SK-N-SH treated with all-trans-retinoic acid at 6 μM for 48 hours (cell line): Measurements from ENCODE around the gene CHIC2.

ENCODE experiments used
- ATAC-seq: fragments of 200-7000 bp; cut with Tn5 transposase; 3 replicates; pipeline ENCODE4 v1.9.1; 2020; ENCODE audit warnings: mild to moderate bottlenecking, moderate library complexity
- ARNTL ChIP-seq: fragments of 450-650 bp; formaldehyde crosslinking; IDR thresholded peaks from 2 replicates; pipeline ENCODE4 v1.5.0; 2020; ENCODE audit warnings: low read depth, mild to moderate bottlenecking, moderate library complexity, borderline replicate concordance
- BACH2 ChIP-seq: fragments of 250-450 bp; sonication (Bioruptor Pico); IDR thresholded peaks from 2 replicates; pipeline ENCODE4 v1.9.0; 2021; ENCODE audit warnings: mild to moderate bottlenecking, borderline replicate concordance
- CSDC2 ChIP-seq: fragments of 250-450 bp; sonication (Bioruptor Pico); IDR thresholded peaks from 2 replicates; pipeline ENCODE4 v1.5.0; 2020; ENCODE audit warnings: mild to moderate bottlenecking, moderate library complexity
- CSRNP3 ChIP-seq: fragments of 250-450 bp; sonication (Bioruptor Pico); IDR thresholded peaks from 2 replicates; pipeline ENCODE4 v1.5.1; 2021; ENCODE audit warnings: mild to moderate bottlenecking, moderate library complexity
- ESRRG ChIP-seq: fragments of 250-450 bp; sonication (Bioruptor Pico); IDR thresholded peaks from 2 replicates; pipeline ENCODE4 v1.6.1; 2021; ENCODE audit warnings: mild to moderate bottlenecking
- GLIS3 ChIP-seq: fragments of 250-450 bp; sonication (Bioruptor Pico); IDR thresholded peaks from 2 replicates; pipeline ENCODE4 v1.5.0; 2020; ENCODE audit warnings: mild to moderate bottlenecking, moderate library complexity
- ISL1 ChIP-seq: fragments of 250-450 bp; sonication (Bioruptor Pico); IDR thresholded peaks from 2 replicates; pipeline ENCODE4 v2.1.2; 2022; ENCODE audit warnings: mild to moderate bottlenecking, moderate library complexity
- OSR1 ChIP-seq: fragments of 250-450 bp; sonication (Bioruptor Pico); IDR thresholded peaks from 2 replicates; pipeline ENCODE4 v1.8.0; 2022; ENCODE audit warnings: moderate library complexity, mild to moderate bottlenecking, inconsistent platforms
- PPARA ChIP-seq: fragments of 250-450 bp; sonication (Bioruptor Pico); IDR thresholded peaks from 2 replicates; pipeline ENCODE4 v1.5.0; 2020; ENCODE audit warnings: mild to moderate bottlenecking, borderline replicate concordance
- RARB ChIP-seq: fragments of 250-450 bp; sonication (Bioruptor Pico); IDR thresholded peaks from 2 replicates; pipeline ENCODE4 v1.8.0; 2021; ENCODE audit warnings: mild to moderate bottlenecking, moderate library complexity
- SNAI2 ChIP-seq: fragments of 250-450 bp; sonication (Bioruptor Pico); IDR thresholded peaks from 2 replicates; pipeline ENCODE4 v1.5.0; 2020; ENCODE audit warnings: mild to moderate bottlenecking, moderate library complexity
- TCF4 ChIP-seq: fragments of 250-450 bp; sonication (Bioruptor Pico); IDR thresholded peaks from 2 replicates; pipeline ENCODE4 v1.8.0; 2021; ENCODE audit warnings: mild to moderate bottlenecking, moderate library complexity, borderline replicate concordance
- TOX ChIP-seq: fragments of 250-450 bp; sonication (Bioruptor Pico); IDR thresholded peaks from 2 replicates; pipeline ENCODE4 v1.8.0; 2021; ENCODE audit warnings: mild to moderate bottlenecking, moderate library complexity, borderline replicate concordance
- ZC3H10 ChIP-seq: fragments of 250-450 bp; sonication (Bioruptor Pico); IDR thresholded peaks from 2 replicates; pipeline ENCODE4 v1.5.1; 2021; ENCODE audit warnings: mild to moderate bottlenecking, moderate library complexity
- ZFP3 ChIP-seq: fragments of 250-450 bp; sonication (Bioruptor Pico); IDR thresholded peaks from 2 replicates; pipeline ENCODE4 v1.5.0; 2020; ENCODE audit warnings: mild to moderate bottlenecking, moderate library complexity
- ZFP30 ChIP-seq: fragments of 450-650 bp; formaldehyde crosslinking; IDR thresholded peaks from 2 replicates; pipeline ENCODE4 v1.5.0; 2022; ENCODE audit warnings: mild to moderate bottlenecking, moderate library complexity
- ZNF565 ChIP-seq: fragments of 450-650 bp; formaldehyde crosslinking; conservative IDR thresholded peaks from 2 replicates; pipeline ENCODE4 v1.5.0; 2020; ENCODE audit warnings: low read depth, mild to moderate bottlenecking, moderate library complexity
- ZNF70 ChIP-seq: fragments of 450-650 bp; formaldehyde crosslinking; IDR thresholded peaks from 2 replicates; pipeline ENCODE4 v1.5.0; 2020; ENCODE audit warnings: mild to moderate bottlenecking, moderate library complexity
- ZNF8 ChIP-seq: fragments of 450-650 bp; formaldehyde crosslinking; IDR thresholded peaks from 2 replicates; pipeline ENCODE4 v1.5.0; 2020; ENCODE audit warnings: mild to moderate bottlenecking, moderate library complexity
- TF ChIP-seq, protein P1 (sequence below): fragments of 250-450 bp; sonication (Bioruptor Pico); IDR thresholded peaks from 2 replicates; pipeline ENCODE4 v1.5.1; 2020; ENCODE audit warnings: low read depth, mild to moderate bottlenecking, moderate library complexity
- TF ChIP-seq, protein P2 (sequence below): fragments of 250-450 bp; sonication (Bioruptor Pico); IDR thresholded peaks from 2 replicates; pipeline ENCODE4 v1.5.0; 2020; ENCODE audit warnings: mild to moderate bottlenecking, moderate library complexity
- TF ChIP-seq, protein P3 (sequence below): fragments of 250-450 bp; sonication (Bioruptor Pico); IDR thresholded peaks from 2 replicates; pipeline ENCODE4 v1.8.0; 2020; ENCODE audit warnings: mild to moderate bottlenecking, moderate library complexity, borderline replicate concordance

CHIC2 gene

DNA sequence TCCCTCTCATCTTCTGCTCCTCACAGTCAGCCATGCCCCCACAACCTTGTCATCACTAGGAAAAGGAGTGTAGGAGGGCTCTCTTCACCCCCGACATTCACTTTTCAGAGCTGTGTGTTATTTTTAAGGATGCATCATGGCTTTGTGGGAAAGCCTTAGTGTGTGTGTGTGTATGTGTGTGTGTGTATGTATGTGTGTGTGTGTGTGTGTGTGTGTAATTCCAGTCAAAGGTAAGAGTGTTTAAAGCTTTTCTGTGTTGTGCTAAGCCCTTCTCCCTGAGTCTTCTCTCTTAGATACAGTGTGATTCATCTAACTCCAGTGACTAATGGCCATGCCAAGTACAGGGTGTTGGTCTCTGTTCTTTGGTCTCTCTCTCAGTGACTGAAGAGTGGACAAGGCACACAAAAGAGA lies 76.6 kb downstream of the CHIC2 start (continued):
- TF ChIP-seq, protein P1, sequence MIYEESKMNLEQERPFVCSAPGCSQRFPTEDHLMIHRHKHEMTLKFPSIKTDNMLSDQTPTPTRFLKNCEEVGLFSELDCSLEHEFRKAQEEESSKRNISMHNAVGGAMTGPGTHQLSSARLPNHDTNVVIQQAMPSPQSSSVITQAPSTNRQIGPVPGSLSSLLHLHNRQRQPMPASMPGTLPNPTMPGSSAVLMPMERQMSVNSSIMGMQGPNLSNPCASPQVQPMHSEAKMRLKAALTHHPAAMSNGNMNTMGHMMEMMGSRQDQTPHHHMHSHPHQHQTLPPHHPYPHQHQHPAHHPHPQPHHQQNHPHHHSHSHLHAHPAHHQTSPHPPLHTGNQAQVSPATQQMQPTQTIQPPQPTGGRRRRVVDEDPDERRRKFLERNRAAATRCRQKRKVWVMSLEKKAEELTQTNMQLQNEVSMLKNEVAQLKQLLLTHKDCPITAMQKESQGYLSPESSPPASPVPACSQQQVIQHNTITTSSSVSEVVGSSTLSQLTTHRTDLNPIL (CRISPR knock-in tag) = no peak
- no peak for TF ChIP-seq OSR1 (CRISPR knock-in tag)

DNA sequence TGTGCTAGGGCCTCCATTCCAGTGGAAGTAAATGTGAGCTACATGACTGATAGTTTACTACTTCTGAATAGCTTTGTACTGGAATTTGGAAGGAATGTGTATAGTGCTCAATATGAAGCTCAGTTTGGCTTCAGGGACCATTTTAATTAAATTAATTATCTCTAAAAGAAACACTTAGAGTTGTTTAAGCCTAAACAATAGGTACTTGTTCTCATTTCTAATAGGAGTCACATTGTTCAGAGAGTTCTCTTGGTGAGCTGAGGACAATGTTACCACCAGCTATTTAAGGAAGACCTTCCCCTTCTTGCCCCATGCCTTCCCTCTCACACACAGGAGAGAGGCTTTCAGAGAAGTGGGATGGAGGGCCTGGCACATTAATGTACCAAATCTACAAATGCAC lies 78.3 kb downstream of the CHIC2 start:
- no peak for ATAC-seq
- TF ChIP-seq BACH2 (CRISPR knock-in tag) (no peak), ISL1 (CRISPR knock-in tag) (peak; percentile 67)

DNA sequence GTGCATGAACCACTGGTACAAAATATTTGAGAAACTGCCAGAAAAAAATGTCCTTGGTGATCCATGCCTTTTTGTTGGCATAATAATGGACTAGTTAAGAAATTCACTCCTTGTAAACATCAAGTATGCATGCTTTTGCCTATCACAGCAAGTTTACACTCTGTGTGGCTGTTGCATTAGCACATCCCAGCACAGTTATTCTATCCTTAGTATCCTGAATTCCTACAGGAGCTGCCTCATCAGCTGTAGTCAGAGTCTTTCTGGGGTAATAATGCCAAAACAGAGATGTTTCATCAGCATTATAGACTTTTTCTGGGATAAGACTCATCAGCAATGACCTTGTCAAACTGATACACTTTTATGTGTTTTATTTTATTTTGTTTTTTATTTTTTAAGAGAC lies 82.8 kb downstream of the CHIC2 start:
- TF ChIP-seq, protein P2, sequence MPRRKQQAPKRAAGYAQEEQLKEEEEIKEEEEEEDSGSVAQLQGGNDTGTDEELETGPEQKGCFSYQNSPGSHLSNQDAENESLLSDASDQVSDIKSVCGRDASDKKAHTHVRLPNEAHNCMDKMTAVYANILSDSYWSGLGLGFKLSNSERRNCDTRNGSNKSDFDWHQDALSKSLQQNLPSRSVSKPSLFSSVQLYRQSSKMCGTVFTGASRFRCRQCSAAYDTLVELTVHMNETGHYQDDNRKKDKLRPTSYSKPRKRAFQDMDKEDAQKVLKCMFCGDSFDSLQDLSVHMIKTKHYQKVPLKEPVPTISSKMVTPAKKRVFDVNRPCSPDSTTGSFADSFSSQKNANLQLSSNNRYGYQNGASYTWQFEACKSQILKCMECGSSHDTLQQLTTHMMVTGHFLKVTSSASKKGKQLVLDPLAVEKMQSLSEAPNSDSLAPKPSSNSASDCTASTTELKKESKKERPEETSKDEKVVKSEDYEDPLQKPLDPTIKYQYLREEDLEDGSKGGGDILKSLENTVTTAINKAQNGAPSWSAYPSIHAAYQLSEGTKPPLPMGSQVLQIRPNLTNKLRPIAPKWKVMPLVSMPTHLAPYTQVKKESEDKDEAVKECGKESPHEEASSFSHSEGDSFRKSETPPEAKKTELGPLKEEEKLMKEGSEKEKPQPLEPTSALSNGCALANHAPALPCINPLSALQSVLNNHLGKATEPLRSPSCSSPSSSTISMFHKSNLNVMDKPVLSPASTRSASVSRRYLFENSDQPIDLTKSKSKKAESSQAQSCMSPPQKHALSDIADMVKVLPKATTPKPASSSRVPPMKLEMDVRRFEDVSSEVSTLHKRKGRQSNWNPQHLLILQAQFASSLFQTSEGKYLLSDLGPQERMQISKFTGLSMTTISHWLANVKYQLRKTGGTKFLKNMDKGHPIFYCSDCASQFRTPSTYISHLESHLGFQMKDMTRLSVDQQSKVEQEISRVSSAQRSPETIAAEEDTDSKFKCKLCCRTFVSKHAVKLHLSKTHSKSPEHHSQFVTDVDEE (CRISPR knock-in tag) = no peak
- TF ChIP-seq ZFP30 (CRISPR knock-in tag) (no peak), SNAI2 (no peak), CSDC2 (CRISPR knock-in tag) (no peak), GLIS3 (CRISPR knock-in tag) (no peak), ZNF8 (CRISPR knock-in tag) (no peak), TOX (no peak), RARB (CRISPR knock-in tag) (no peak), PPARA (CRISPR knock-in tag) (no peak), ZNF70 (no peak), ARNTL (CRISPR knock-in tag) (no peak), ZNF565 (CRISPR knock-in tag) (no peak), CSRNP3 (no peak), ESRRG (CRISPR knock-in tag) (no peak), TCF4 (CRISPR knock-in tag) (no peak), BACH2 (CRISPR knock-in tag) (no peak), ZC3H10 (CRISPR knock-in tag) (no peak), OSR1 (CRISPR knock-in tag) (no peak)
- TF ChIP-seq, protein P1 (CRISPR knock-in tag) = no peak
- TF ChIP-seq, protein P3, sequence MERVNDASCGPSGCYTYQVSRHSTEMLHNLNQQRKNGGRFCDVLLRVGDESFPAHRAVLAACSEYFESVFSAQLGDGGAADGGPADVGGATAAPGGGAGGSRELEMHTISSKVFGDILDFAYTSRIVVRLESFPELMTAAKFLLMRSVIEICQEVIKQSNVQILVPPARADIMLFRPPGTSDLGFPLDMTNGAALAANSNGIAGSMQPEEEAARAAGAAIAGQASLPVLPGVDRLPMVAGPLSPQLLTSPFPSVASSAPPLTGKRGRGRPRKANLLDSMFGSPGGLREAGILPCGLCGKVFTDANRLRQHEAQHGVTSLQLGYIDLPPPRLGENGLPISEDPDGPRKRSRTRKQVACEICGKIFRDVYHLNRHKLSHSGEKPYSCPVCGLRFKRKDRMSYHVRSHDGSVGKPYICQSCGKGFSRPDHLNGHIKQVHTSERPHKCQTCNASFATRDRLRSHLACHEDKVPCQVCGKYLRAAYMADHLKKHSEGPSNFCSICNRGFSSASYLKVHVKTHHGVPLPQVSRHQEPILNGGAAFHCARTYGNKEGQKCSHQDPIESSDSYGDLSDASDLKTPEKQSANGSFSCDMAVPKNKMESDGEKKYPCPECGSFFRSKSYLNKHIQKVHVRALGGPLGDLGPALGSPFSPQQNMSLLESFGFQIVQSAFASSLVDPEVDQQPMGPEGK (CRISPR knock-in tag) = no peak
- 0 out of 3 replicates have a peak, but pooled peaks have one; percentile 23 for ATAC-seq

GRCh38 chr4:53981066-53981465 lies 83.3 kb downstream of the CHIC2 start:
- ATAC-seq = no peak
- no peak for TF ChIP-seq GLIS3 (CRISPR knock-in tag)
- TF ChIP-seq ZNF565 (CRISPR knock-in tag) = no peak
- TF ChIP-seq, protein P2 (CRISPR knock-in tag) = no peak
- no peak for TF ChIP-seq CSRNP3
- no peak for TF ChIP-seq ZFP30 (CRISPR knock-in tag)
- no peak for TF ChIP-seq SNAI2
- no peak for TF ChIP-seq ARNTL (CRISPR knock-in tag)
- TF ChIP-seq OSR1 (CRISPR knock-in tag) = no peak
- TF ChIP-seq RARB (CRISPR knock-in tag) = no peak
- TF ChIP-seq TCF4 (CRISPR knock-in tag) = no peak
- TF ChIP-seq ZFP3 (CRISPR knock-in tag) = no peak
- no peak for TF ChIP-seq ZC3H10 (CRISPR knock-in tag)
- TF ChIP-seq, all 23 proteins: peak for 0
